ENCODE results near the gene TRIM49D2. TPM values are rescaled to one million over a fixed set of nuclear protein-coding genes. Genes with fewer than 3 reads are reported as not detected.
"Not testable (repeated sequence)": the region's sequence is repeated elsewhere in the genome, so short reads cannot be mapped to it uniquely, and the experiment has no call there.

TRIM49D2 gene
- polyA plus RNA-seq (2011; rRNA removed) (not detected in 2 replicates), polyA minus RNA-seq (2011; rRNA and poly(A)+ RNA removed) (not detected in 2 replicates)

GRCh38 chr11:89923764-89924163 lies at the start of gene TRIM49D2:
TRIM49D2 (plus strand) TSS chr11:89924064; CDS start chr11:89926762, 2,698 bp downstream.
- CTCF ChIA-PET; POLR2A ChIA-PET; H3K36me3 ChIP-seq (ENCODE audit: control insufficient read depth, insufficient read depth, low read length): not testable (repeated sequence)

GRCh38 chr11:89877511-89877910 lies 46.4 kb upstream of the TRIM49D2 start:
- POLR2A ChIA-PET; H3K4me3 ChIP-seq (ENCODE audit: low read depth, low read length); H3K36me3 ChIP-seq (ENCODE audit: control insufficient read depth, insufficient read depth, low read length); DNase-seq (ENCODE audit: low read depth); CTCF ChIA-PET; H3K27me3 ChIP-seq (ENCODE audit: control insufficient read depth, insufficient read depth, low read length): not testable (repeated sequence)

More at GRCh38 chr11:89923764-89924163, at the start of gene TRIM49D2:
- DNase-seq (ENCODE audit: low read depth); H3K4me3 ChIP-seq (ENCODE audit: low read depth, low read length); H3K27me3 ChIP-seq (ENCODE audit: control insufficient read depth, insufficient read depth, low read length): not testable (repeated sequence)

GRCh38 chr11:89893245-89893644 lies 30.6 kb upstream of the TRIM49D2 start:
- DNase-seq (ENCODE audit: low read depth); H3K36me3 ChIP-seq (ENCODE audit: control insufficient read depth, insufficient read depth, low read length); POLR2A ChIA-PET; H3K27me3 ChIP-seq (ENCODE audit: control insufficient read depth, insufficient read depth, low read length); CTCF ChIA-PET; H3K4me3 ChIP-seq (ENCODE audit: low read depth, low read length): not testable (repeated sequence)

GRCh38 chr11:89900809-89901208 lies 23.1 kb upstream of the TRIM49D2 start:
- CTCF ChIA-PET; H3K27me3 ChIP-seq (ENCODE audit: control insufficient read depth, insufficient read depth, low read length); DNase-seq (ENCODE audit: low read depth); POLR2A ChIA-PET; H3K4me3 ChIP-seq (ENCODE audit: low read depth, low read length); H3K36me3 ChIP-seq (ENCODE audit: control insufficient read depth, insufficient read depth, low read length): not testable (repeated sequence)

GRCh38 chr11:89922195-89922660 lies 1.6 kb upstream of the TRIM49D2 start, which contains the start of gene TRIM49D1:
TRIM49D1 (minus strand) TSS chr11:89922245; CDS start chr11:89917710, 4,535 bp downstream.
- no peaks in the 10 kb centered on the region for H3K36me3 ChIP-seq (ENCODE audit: control insufficient read depth, insufficient read depth, low read length)
- no peak for TF ChIP-seq CTCF (IDR thresholded peaks at IDR 0.05; ENCODE audit: insufficient read depth, low read depth, low read length)
- H3K4me3 ChIP-seq (ENCODE audit: low read depth, low read length), result no peak within 1 kb of the TSS
- DNase-seq (ENCODE audit: low read depth), result no peak
- ChIA-PET POLR2A (no interaction called here), CTCF (no interaction called here)
- no peaks in the 10 kb centered on the region for H3K27me3 ChIP-seq (ENCODE audit: control insufficient read depth, insufficient read depth, low read length)

GRCh38 chr11:89960833-89961232 lies 37.0 kb downstream of the TRIM49D2 start:
- DNase-seq (ENCODE audit: low read depth); H3K36me3 ChIP-seq (ENCODE audit: control insufficient read depth, insufficient read depth, low read length); H3K4me3 ChIP-seq (ENCODE audit: low read depth, low read length); H3K27me3 ChIP-seq (ENCODE audit: control insufficient read depth, insufficient read depth, low read length); CTCF ChIA-PET; POLR2A ChIA-PET: not testable (repeated sequence)

GRCh38 chr11:89965737-89966136 lies 41.9 kb downstream of the TRIM49D2 start, which contains the start of gene TRIM64:
TRIM64 (plus strand) TSS chr11:89966037; CDS start chr11:89968504, 2,467 bp downstream.
- CTCF ChIA-PET; H3K36me3 ChIP-seq (ENCODE audit: control insufficient read depth, insufficient read depth, low read length); POLR2A ChIA-PET; H3K27me3 ChIP-seq (ENCODE audit: control insufficient read depth, insufficient read depth, low read length); H3K4me3 ChIP-seq (ENCODE audit: low read depth, low read length); DNase-seq (ENCODE audit: low read depth): not testable (repeated sequence)

Small RNA genes lying within 50 kb of the gene (small RNA-seq; reads per million reads assigned to genes)
- not detected for gene AP004607.1 (ENCODE audit: insufficient read length, low read depth, low replicate concordance)

Other genes with a start within 250 kb of the TRIM49D2 start
- gene TRIM77, start 213.8 kb upstream of the TRIM49D2 start, polyA plus RNA-seq (2011; rRNA removed), result not detected in 2 replicates
- gene TRIM49, start 115.5 kb upstream of the TRIM49D2 start, polyA plus RNA-seq (2011; rRNA removed), result not detected in 2 replicates
- gene TRIM64B, start 45.6 kb upstream of the TRIM49D2 start, polyA plus RNA-seq (2011; rRNA removed), result not detected in 2 replicates
- gene TRIM49D1, start 1.8 kb upstream of the TRIM49D2 start, polyA plus RNA-seq (2011; rRNA removed), result not detected in 2 replicates
- not detected in 2 replicates for gene TRIM64, start 42.0 kb downstream of the TRIM49D2 start, polyA plus RNA-seq (2011; rRNA removed)
- gene TRIM49C, start 107.0 kb downstream of the TRIM49D2 start, polyA plus RNA-seq (2011; rRNA removed), result not detected in 2 replicates
- gene UBTFL1, start 161.9 kb downstream of the TRIM49D2 start, polyA plus RNA-seq (2011; rRNA removed), result not detected in 2 replicates
- not detected in 2 replicates for gene NAALAD2, start 210.6 kb downstream of the TRIM49D2 start, polyA plus RNA-seq (2011; rRNA removed)